ENCODE measurements around the gene KLHL3.

The KLHL3 gene

GRCh38 chr5:137642091-137642490 is 93.8 kb downstream of the KLHL3 start:
- DNase-seq (ENCODE audit: low read depth in 2 of 2) = no peak
- no peak overlapping the region for H3K4me3 ChIP-seq (replicated peaks in 1 of 2; ENCODE audit: low read depth in 2 of 2, low read length in 2 of 2)
- TF ChIP-seq CTCF (IDR thresholded peaks at IDR 0.05; ENCODE audit: low read depth, low read length) = no peak

GRCh38 chr5:137641148-137641547 is 94.7 kb downstream of the KLHL3 start:
- H3K4me3 ChIP-seq (replicated peaks in 1 of 2; ENCODE audit: low read depth in 2 of 2, low read length in 2 of 2) = no peak overlapping the region
- peak in 1 of 2 donors; percentile 51 for DNase-seq (ENCODE audit: low read depth in 2 of 2)

GRCh38 chr5:137639645-137640044 is 96.2 kb downstream of the KLHL3 start:
- no peak overlapping the region for H3K4me3 ChIP-seq (replicated peaks in 1 of 2; ENCODE audit: low read depth in 2 of 2, low read length in 2 of 2)
- no peak for TF ChIP-seq CTCF (IDR thresholded peaks at IDR 0.05; ENCODE audit: low read depth, low read length)
- no peak for DNase-seq (ENCODE audit: low read depth in 2 of 2)

More at GRCh38 chr5:137641148-137641547, 94.7 kb downstream of the KLHL3 start:
- no peak for TF ChIP-seq CTCF (IDR thresholded peaks at IDR 0.05; ENCODE audit: low read depth, low read length)

GRCh38 chr5:137638841-137639240 is 97.0 kb downstream of the KLHL3 start:
- no peak for DNase-seq (ENCODE audit: low read depth in 2 of 2)
- no peak for TF ChIP-seq CTCF (IDR thresholded peaks at IDR 0.05; ENCODE audit: low read depth, low read length)
- H3K4me3 ChIP-seq (replicated peaks in 1 of 2; ENCODE audit: low read depth in 2 of 2, low read length in 2 of 2) = no peak overlapping the region

- DNase-seq (ENCODE audit: low read depth in 2 of 2) = peak in 1 of 2 donors; percentile 39
- TF ChIP-seq CTCF (IDR thresholded peaks at IDR 0.05; ENCODE audit: low read depth, low read length) = no peak
- H3K4me3 ChIP-seq (replicated peaks in 1 of 2; ENCODE audit: low read depth in 2 of 2, low read length in 2 of 2) = no peak overlapping the region
Measured at GRCh38 chr5:137636830-137637714, 98.8 kb downstream of the KLHL3 start.

GRCh38 chr5:137636099-137636498 is 99.8 kb downstream of the KLHL3 start:
- no peak for TF ChIP-seq CTCF (IDR thresholded peaks at IDR 0.05; ENCODE audit: low read depth, low read length)
- H3K4me3 ChIP-seq (replicated peaks in 1 of 2; ENCODE audit: low read depth in 2 of 2, low read length in 2 of 2) = no peak overlapping the region
- DNase-seq (ENCODE audit: low read depth in 2 of 2) = no peak

Measured in cardiac fibroblast (primary cell).